ENCODE data around the gene B3GALT6. TPM values are rescaled to one million over a fixed set of nuclear protein-coding genes. Genes with fewer than 3 reads are reported as not detected.

Gene B3GALT6
- total RNA-seq (1 to 10 TPM; 8.9 to 9.0 TPM), polyA plus RNA-seq (1 to 10 TPM; 1.2 to 7.7 TPM)

DNA sequence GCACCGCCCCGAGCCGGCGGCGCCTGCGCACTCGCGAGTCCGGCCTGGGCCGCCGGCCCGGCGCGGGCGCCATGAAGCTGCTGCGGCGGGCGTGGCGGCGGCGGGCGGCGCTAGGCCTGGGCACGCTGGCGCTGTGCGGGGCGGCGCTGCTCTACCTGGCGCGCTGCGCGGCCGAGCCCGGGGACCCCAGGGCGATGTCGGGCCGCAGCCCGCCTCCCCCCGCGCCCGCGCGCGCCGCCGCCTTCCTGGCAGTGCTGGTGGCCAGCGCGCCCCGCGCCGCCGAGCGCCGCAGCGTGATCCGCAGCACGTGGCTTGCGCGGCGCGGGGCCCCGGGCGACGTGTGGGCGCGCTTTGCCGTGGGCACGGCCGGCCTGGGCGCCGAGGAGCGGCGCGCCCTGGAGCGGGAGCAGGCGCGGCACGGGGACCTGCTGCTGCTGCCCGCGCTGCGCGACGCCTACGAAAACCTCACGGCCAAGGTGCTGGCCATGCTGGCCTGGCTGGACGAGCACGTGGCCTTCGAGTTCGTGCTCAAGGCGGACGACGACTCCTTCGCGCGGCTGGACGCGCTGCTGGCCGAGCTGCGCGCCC, at the start of gene B3GALT6:
B3GALT6 (plus strand) TSS at position 30 of the 588 bp plus-strand sequence; CDS start at position 72, 42 bp downstream.
- DNase-seq (ENCODE audit: low spot score), result no peak
- Histone ChIP-seq H3K36me3 (ENCODE audit: control insufficient read depth in 4 of 4, insufficient read depth in 3 of 4, low read depth in 1 of 4, low read length in 3 of 4) (peaks cover 4 to 12% (median 7%) of the 10 kb centered on the region in 4 donors), H3K9ac (ENCODE audit: low read depth in 1 of 2, low read length in 2 of 2) (peak within 1 kb of the TSS; percentile 87 to 99), H3K4me3 (ENCODE audit: low read depth in 1 of 3, low read length in 3 of 3) (peak within 1 kb of the TSS; percentile 72 to 99 (median 92)), H3K4me1 (ENCODE audit: control insufficient read depth in 4 of 4, insufficient read depth in 4 of 4, low read length in 3 of 4) (peaks cover 14 to 32% (median 25%) of the 10 kb centered on the region in 4 donors), H3K27me3 (ENCODE audit: control insufficient read depth in 4 of 4, insufficient read depth in 4 of 4, low read length in 3 of 4) (no peaks in the 10 kb centered on the region), H3K27ac (ENCODE audit: low read depth in 1 of 2, low read length in 2 of 2) (peak within 1 kb of the TSS; percentile 71 to 88), H3K9me3 (ENCODE audit: control insufficient read depth in 4 of 4, low read length in 3 of 4) (no peaks in the 10 kb centered on the region)
- 11% methylated on average over 100 of the region's 100 CpGs for WGBS
- TF ChIP-seq, protein P1, sequence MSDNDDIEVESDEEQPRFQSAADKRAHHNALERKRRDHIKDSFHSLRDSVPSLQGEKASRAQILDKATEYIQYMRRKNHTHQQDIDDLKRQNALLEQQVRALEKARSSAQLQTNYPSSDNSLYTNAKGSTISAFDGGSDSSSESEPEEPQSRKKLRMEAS (IDR thresholded peaks at IDR 0.05), result no peak
- no peak for TF ChIP-seq GABPA (IDR thresholded peaks at IDR 0.05 in 1 of 2, conservative IDR thresholded peaks at IDR 0.05 in 1 of 2)
- TF ChIP-seq TAF1 (conservative IDR thresholded peaks at IDR 0.05), result no peak
- no peak for TF ChIP-seq FOXA1 (IDR thresholded peaks at IDR 0.05)
- no peak for TF ChIP-seq RXRA (IDR thresholded peaks at IDR 0.05)
- TF ChIP-seq SP1 (IDR thresholded peaks at IDR 0.05), result no peak
- TF ChIP-seq, protein P2, sequence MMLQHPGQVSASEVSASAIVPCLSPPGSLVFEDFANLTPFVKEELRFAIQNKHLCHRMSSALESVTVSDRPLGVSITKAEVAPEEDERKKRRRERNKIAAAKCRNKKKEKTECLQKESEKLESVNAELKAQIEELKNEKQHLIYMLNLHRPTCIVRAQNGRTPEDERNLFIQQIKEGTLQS (IDR thresholded peaks at IDR 0.05), result no peak
- TF ChIP-seq, protein P3, sequence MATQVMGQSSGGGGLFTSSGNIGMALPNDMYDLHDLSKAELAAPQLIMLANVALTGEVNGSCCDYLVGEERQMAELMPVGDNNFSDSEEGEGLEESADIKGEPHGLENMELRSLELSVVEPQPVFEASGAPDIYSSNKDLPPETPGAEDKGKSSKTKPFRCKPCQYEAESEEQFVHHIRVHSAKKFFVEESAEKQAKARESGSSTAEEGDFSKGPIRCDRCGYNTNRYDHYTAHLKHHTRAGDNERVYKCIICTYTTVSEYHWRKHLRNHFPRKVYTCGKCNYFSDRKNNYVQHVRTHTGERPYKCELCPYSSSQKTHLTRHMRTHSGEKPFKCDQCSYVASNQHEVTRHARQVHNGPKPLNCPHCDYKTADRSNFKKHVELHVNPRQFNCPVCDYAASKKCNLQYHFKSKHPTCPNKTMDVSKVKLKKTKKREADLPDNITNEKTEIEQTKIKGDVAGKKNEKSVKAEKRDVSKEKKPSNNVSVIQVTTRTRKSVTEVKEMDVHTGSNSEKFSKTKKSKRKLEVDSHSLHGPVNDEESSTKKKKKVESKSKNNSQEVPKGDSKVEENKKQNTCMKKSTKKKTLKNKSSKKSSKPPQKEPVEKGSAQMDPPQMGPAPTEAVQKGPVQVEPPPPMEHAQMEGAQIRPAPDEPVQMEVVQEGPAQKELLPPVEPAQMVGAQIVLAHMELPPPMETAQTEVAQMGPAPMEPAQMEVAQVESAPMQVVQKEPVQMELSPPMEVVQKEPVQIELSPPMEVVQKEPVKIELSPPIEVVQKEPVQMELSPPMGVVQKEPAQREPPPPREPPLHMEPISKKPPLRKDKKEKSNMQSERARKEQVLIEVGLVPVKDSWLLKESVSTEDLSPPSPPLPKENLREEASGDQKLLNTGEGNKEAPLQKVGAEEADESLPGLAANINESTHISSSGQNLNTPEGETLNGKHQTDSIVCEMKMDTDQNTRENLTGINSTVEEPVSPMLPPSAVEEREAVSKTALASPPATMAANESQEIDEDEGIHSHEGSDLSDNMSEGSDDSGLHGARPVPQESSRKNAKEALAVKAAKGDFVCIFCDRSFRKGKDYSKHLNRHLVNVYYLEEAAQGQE (IDR thresholded peaks at IDR 0.05), result no peak
- TF ChIP-seq HNF4A (conservative IDR thresholded peaks at IDR 0.05), result no peak
- no peak for TF ChIP-seq EGR1 (IDR thresholded peaks at IDR 0.05; ENCODE audit: low read depth in 2 of 2)
- TF ChIP-seq, protein P4, sequence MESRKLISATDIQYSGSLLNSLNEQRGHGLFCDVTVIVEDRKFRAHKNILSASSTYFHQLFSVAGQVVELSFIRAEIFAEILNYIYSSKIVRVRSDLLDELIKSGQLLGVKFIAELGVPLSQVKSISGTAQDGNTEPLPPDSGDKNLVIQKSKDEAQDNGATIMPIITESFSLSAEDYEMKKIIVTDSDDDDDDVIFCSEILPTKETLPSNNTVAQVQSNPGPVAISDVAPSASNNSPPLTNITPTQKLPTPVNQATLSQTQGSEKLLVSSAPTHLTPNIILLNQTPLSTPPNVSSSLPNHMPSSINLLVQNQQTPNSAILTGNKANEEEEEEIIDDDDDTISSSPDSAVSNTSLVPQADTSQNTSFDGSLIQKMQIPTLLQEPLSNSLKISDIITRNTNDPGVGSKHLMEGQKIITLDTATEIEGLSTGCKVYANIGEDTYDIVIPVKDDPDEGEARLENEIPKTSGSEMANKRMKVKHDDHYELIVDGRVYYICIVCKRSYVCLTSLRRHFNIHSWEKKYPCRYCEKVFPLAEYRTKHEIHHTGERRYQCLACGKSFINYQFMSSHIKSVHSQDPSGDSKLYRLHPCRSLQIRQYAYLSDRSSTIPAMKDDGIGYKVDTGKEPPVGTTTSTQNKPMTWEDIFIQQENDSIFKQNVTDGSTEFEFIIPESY (IDR thresholded peaks at IDR 0.05), result no peak

DNA sequence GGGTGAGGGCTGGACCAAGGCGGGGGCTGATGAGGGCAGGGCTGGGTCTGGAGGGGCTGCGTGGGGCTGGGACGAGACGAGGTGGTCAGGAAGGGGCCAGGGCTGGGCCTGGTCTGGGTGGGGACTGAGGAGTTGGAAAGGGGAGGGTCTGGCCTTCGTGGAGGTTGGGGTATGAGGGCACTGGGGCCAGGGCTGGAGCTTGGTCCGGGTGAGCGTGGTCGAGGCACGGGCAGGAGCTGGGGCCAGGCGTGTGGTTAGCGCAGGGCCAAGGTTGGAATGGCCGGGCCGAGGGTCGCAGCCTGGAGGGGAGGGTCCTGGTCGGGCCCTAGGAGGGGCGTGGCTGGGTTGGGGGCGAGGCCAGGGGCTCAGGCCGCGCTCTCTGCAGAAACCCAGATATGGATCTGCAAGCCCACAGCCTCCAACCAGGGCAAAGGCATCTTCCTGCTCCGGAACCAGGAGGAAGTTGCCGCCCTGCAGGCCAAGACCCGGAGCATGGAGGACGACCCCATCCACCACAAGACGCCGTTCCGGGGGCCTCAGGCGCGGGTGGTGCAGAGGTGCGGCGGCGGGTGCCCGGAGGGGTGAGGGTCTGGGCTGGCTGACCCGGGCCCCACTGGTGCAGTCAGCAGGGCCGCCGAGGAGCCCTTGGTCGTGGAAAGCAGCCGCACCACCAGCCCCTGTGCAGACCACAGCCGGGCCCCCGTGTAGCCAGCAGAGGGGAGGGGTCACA, 49.4 kb upstream of the B3GALT6 start:
- Histone ChIP-seq H3K4me3 (ENCODE audit: low read depth in 1 of 3, low read length in 3 of 3) (no peak overlapping the region), H3K9me3 (ENCODE audit: control insufficient read depth in 4 of 4, low read length in 3 of 4) (no peaks in the 10 kb centered on the region), H3K4me1 (ENCODE audit: control insufficient read depth in 4 of 4, insufficient read depth in 4 of 4, low read length in 3 of 4) (no peaks in the 10 kb centered on the region), H3K27ac (ENCODE audit: low read depth in 1 of 2, low read length in 2 of 2) (no peak overlapping the region), H3K36me3 (ENCODE audit: control insufficient read depth in 4 of 4, insufficient read depth in 3 of 4, low read depth in 1 of 4, low read length in 3 of 4) (no peaks in the 10 kb centered on the region), H3K9ac (ENCODE audit: low read depth in 1 of 2, low read length in 2 of 2) (no peak overlapping the region), H3K27me3 (ENCODE audit: control insufficient read depth in 4 of 4, insufficient read depth in 4 of 4, low read length in 3 of 4) (no peaks in the 10 kb centered on the region)
- whole genome bisulfite sequencing, result 61% methylated on average over 39 of the region's 39 CpGs
- no peak for DNase-seq (ENCODE audit: low spot score)
- TF ChIP-seq FOXA2 (IDR thresholded peaks at IDR 0.05), result no peak
- TF ChIP-seq, protein P2 (IDR thresholded peaks at IDR 0.05), result no peak
- no peak for TF ChIP-seq TAF1 (conservative IDR thresholded peaks at IDR 0.05)
- no peak for TF ChIP-seq FOXA1 (IDR thresholded peaks at IDR 0.05)
- no peak for TF ChIP-seq RXRA (IDR thresholded peaks at IDR 0.05)
- TF ChIP-seq HNF4A (conservative IDR thresholded peaks at IDR 0.05), result no peak
- no peak for TF ChIP-seq EGR1 (IDR thresholded peaks at IDR 0.05; ENCODE audit: low read depth in 2 of 2)
- TF ChIP-seq, protein P4 (IDR thresholded peaks at IDR 0.05), result no peak
- TF ChIP-seq, protein P1 (IDR thresholded peaks at IDR 0.05), result no peak
- TF ChIP-seq, protein P5, sequence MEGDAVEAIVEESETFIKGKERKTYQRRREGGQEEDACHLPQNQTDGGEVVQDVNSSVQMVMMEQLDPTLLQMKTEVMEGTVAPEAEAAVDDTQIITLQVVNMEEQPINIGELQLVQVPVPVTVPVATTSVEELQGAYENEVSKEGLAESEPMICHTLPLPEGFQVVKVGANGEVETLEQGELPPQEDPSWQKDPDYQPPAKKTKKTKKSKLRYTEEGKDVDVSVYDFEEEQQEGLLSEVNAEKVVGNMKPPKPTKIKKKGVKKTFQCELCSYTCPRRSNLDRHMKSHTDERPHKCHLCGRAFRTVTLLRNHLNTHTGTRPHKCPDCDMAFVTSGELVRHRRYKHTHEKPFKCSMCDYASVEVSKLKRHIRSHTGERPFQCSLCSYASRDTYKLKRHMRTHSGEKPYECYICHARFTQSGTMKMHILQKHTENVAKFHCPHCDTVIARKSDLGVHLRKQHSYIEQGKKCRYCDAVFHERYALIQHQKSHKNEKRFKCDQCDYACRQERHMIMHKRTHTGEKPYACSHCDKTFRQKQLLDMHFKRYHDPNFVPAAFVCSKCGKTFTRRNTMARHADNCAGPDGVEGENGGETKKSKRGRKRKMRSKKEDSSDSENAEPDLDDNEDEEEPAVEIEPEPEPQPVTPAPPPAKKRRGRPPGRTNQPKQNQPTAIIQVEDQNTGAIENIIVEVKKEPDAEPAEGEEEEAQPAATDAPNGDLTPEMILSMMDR (IDR thresholded peaks at IDR 0.05; ENCODE audit: low read depth, low read length, missing input control), result no peak
- no peak for TF ChIP-seq YY1 (IDR thresholded peaks at IDR 0.05)
- TF ChIP-seq JUND (IDR thresholded peaks at IDR 0.05), result no peak
- TF ChIP-seq RAD21 (IDR thresholded peaks at IDR 0.05), result no peak
